ENCODE results near the gene PEX12.

Gene PEX12

DNA sequence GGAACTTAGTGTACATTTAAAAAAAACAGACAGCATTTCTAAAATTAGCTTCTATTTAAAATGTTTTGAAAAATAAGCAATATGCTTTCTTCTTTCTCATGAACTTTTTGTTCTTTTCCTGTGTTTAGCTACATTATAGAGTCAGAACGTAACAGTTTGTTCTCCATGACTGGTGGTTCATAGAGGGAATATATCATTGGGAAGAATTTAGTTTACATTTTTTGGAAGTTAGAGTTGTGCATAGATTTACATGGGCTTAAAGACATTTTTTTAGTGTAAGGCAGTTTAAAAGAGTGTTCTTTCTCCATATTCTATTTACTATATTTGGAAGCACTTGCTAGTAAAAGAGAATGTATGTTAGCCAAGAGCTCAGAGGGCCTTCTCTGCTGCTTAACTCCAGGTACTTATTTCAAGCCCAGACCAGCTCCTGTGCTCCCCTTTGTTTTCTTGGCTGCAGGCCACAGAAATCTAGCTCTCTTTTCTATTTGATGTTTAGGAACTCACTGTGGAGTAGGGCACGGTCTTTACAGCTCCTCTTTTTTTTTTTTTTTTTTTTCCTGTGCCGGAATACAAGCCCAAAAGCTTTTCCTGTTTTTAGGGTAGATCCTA, 29.0 kb upstream of the PEX12 start:
- no peak for TF ChIP-seq EZH2phosphoT487 (IDR thresholded peaks at IDR 0.05; ENCODE audit: borderline replicate concordance, low read length)
- TF ChIP-seq, protein P1, sequence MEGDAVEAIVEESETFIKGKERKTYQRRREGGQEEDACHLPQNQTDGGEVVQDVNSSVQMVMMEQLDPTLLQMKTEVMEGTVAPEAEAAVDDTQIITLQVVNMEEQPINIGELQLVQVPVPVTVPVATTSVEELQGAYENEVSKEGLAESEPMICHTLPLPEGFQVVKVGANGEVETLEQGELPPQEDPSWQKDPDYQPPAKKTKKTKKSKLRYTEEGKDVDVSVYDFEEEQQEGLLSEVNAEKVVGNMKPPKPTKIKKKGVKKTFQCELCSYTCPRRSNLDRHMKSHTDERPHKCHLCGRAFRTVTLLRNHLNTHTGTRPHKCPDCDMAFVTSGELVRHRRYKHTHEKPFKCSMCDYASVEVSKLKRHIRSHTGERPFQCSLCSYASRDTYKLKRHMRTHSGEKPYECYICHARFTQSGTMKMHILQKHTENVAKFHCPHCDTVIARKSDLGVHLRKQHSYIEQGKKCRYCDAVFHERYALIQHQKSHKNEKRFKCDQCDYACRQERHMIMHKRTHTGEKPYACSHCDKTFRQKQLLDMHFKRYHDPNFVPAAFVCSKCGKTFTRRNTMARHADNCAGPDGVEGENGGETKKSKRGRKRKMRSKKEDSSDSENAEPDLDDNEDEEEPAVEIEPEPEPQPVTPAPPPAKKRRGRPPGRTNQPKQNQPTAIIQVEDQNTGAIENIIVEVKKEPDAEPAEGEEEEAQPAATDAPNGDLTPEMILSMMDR (IDR thresholded peaks at IDR 0.05; ENCODE audit: low read depth, low read length, poor library complexity, severe bottlenecking) = no peak
- H3K36me3 ChIP-seq (ENCODE audit: control insufficient read depth, low read length) = peaks cover 41% of the 10 kb centered on the region
- H3K4me1 ChIP-seq (ENCODE audit: control insufficient read depth, low read length) = no peaks in the 10 kb centered on the region

DNA sequence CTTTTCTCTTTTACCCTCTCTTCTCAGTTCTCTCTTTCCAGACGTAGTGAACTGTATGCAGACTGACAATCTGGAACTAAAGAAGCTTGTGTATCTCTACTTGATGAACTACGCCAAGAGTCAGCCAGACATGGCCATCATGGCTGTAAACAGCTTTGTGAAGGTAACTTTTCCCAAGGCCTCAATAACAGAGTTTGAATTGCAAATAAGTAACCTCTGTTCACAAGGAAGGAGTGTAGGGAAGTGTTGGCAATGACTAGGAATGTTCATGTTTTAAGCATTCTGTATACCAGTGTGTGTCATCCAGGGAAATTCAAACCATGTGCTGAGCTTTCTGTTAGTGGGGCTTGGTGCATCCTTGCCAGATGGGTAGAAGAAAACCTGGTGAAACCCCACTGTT, 27.3 kb upstream of the PEX12 start:
- H3F3A ChIP-seq (ENCODE audit: control insufficient read depth, insufficient read depth) = no peaks in the 10 kb centered on the region
- H3K27ac ChIP-seq (ENCODE audit: low read depth, low read length) = no peak overlapping the region
- TF ChIP-seq, protein P1 (IDR thresholded peaks at IDR 0.05; ENCODE audit: low read depth, low read length, poor library complexity, severe bottlenecking) = no peak
- no peak for TF ChIP-seq EZH2phosphoT487 (IDR thresholded peaks at IDR 0.05; ENCODE audit: borderline replicate concordance, low read length)
- H3K9me3 ChIP-seq (ENCODE audit: control insufficient read depth, insufficient read depth, low read length) = no peaks in the 10 kb centered on the region
- H3K79me2 ChIP-seq (ENCODE audit: control insufficient read depth, low read length) = no peaks in the 10 kb centered on the region
- no peak overlapping the region for H3K4me2 ChIP-seq (ENCODE audit: low read length)
- no peaks in the 10 kb centered on the region for H4K20me1 ChIP-seq (ENCODE audit: control insufficient read depth, insufficient read depth, low read depth, low read length)
- H3K27me3 ChIP-seq (ENCODE audit: control insufficient read depth, low read length) = no peaks in the 10 kb centered on the region
- no peak overlapping the region for H3K4me3 ChIP-seq (ENCODE audit: low read length)
- H3K4me1 ChIP-seq (ENCODE audit: control insufficient read depth, low read length) = no peaks in the 10 kb centered on the region
- no peaks in the 10 kb centered on the region for H3K9me2 ChIP-seq (replicated peaks; ENCODE audit: control insufficient read depth, low read length)
- H3K36me3 ChIP-seq (ENCODE audit: control insufficient read depth, low read length) = peaks cover 39% of the 10 kb centered on the region

More for the DNA sequence above, 29.0 kb upstream of the PEX12 start:
- Histone ChIP-seq H3K9me2 (replicated peaks; ENCODE audit: control insufficient read depth, low read length) (no peaks in the 10 kb centered on the region), H3K27me3 (ENCODE audit: control insufficient read depth, low read length) (no peaks in the 10 kb centered on the region), H3K79me2 (ENCODE audit: control insufficient read depth, low read length) (no peaks in the 10 kb centered on the region), H4K20me1 (ENCODE audit: control insufficient read depth, insufficient read depth, low read depth, low read length) (no peaks in the 10 kb centered on the region), H3K9me3 (ENCODE audit: control insufficient read depth, insufficient read depth, low read length) (no peaks in the 10 kb centered on the region), H3K4me2 (ENCODE audit: low read length) (no peak overlapping the region), H3K27ac (ENCODE audit: low read depth, low read length) (no peak overlapping the region), H3K4me3 (ENCODE audit: low read length) (no peak overlapping the region), H3F3A (ENCODE audit: control insufficient read depth, insufficient read depth) (no peaks in the 10 kb centered on the region)

DNA sequence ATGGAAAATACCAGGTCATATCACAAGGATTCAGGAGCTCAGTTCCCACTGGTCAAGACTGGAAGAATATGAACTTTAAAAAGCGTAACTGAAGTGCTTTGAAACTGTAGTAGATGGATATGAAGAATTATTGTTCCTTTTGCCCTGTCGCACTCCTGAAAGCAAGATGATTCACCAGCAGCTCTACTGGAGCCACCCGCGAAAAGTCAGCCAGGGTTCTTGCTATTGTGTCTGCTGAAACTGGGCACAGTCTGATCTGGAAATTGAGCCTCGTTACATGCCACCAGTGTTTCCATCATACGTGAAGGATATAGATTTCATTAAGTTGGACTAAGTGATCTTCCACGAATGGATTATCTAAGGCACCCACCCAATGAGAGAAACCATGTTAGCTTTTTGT, 25.3 kb upstream of the PEX12 start:
- no peaks in the 10 kb centered on the region for H3K79me2 ChIP-seq (ENCODE audit: control insufficient read depth, low read length)
- no peaks in the 10 kb centered on the region for H3K27me3 ChIP-seq (ENCODE audit: control insufficient read depth, low read length)
- H3K9me2 ChIP-seq (replicated peaks; ENCODE audit: control insufficient read depth, low read length) = no peaks in the 10 kb centered on the region
- no peaks in the 10 kb centered on the region for H3K4me1 ChIP-seq (ENCODE audit: control insufficient read depth, low read length)
- TF ChIP-seq EZH2phosphoT487 (IDR thresholded peaks at IDR 0.05; ENCODE audit: borderline replicate concordance, low read length) = no peak
- TF ChIP-seq, protein P1 (IDR thresholded peaks at IDR 0.05; ENCODE audit: low read depth, low read length, poor library complexity, severe bottlenecking) = no peak
- no peaks in the 10 kb centered on the region for H4K20me1 ChIP-seq (ENCODE audit: control insufficient read depth, insufficient read depth, low read depth, low read length)
- H3K36me3 ChIP-seq (ENCODE audit: control insufficient read depth, low read length) = peaks cover 43% of the 10 kb centered on the region
- H3F3A ChIP-seq (ENCODE audit: control insufficient read depth, insufficient read depth) = no peaks in the 10 kb centered on the region
- H3K9me3 ChIP-seq (ENCODE audit: control insufficient read depth, insufficient read depth, low read length) = no peaks in the 10 kb centered on the region
- no peak overlapping the region for H3K27ac ChIP-seq (ENCODE audit: low read depth, low read length)
- no peak overlapping the region for H3K4me2 ChIP-seq (ENCODE audit: low read length)
- H3K4me3 ChIP-seq (ENCODE audit: low read length) = no peak overlapping the region

Measured in DOHH2 (cell line).